HUES48 (cell line): ENCODE measurements around the gene ACAD8.

Source experiments
- H3K27ac ChIP-seq: one replicate; pipeline ENCODE4 v1.7.0; 2013; ENCODE audit warnings: low read depth, low read length, inconsistent platforms
- H3K27me3 ChIP-seq: 2 replicates; pipeline ENCODE4 v1.6.1; 2013; ENCODE audit warnings: mild to moderate bottlenecking, low read length; ENCODE audit not compliant: control insufficient read depth, insufficient read depth
- H3K36me3 ChIP-seq: 2 replicates; pipeline ENCODE4 v1.6.1; 2013; ENCODE audit warnings: low read length; ENCODE audit not compliant: control insufficient read depth, insufficient read depth
- H3K4me1 ChIP-seq: 2 replicates; pipeline ENCODE4 v1.6.1; 2013; ENCODE audit warnings: mild to moderate bottlenecking, low read length; ENCODE audit not compliant: control insufficient read depth, insufficient read depth
- H3K4me3 ChIP-seq: 2 replicates; pipeline ENCODE4 v1.5.1; 2013; ENCODE audit warnings: mild to moderate bottlenecking, low read depth, low read length
- H3K9ac ChIP-seq: 2 replicates; pipeline ENCODE4 v1.6.1; 2013; ENCODE audit warnings: mild to moderate bottlenecking, low read depth, low read length, moderate library complexity
- H3K9me3 ChIP-seq: 2 replicates; pipeline ENCODE4 v1.6.1; 2013; ENCODE audit warnings: low read length; ENCODE audit not compliant: control insufficient read depth, insufficient read depth

ACAD8 gene

GRCh38 chr11:134290646-134291045 lies 37.3 kb downstream of the ACAD8 start:
- Histone ChIP-seq H3K36me3 (peaks cover 61% of the 10 kb centered on the region), H3K27ac (no peak overlapping the region), H3K9ac (no peak overlapping the region), H3K27me3 (no peaks in the 10 kb centered on the region), H3K9me3 (no peaks in the 10 kb centered on the region), H3K4me1 (no peaks in the 10 kb centered on the region), H3K4me3 (no peak overlapping the region)

GRCh38 chr11:134291196-134291595 lies 37.8 kb downstream of the ACAD8 start:
- H3K9ac ChIP-seq = no peak overlapping the region
- peaks cover 60% of the 10 kb centered on the region for H3K36me3 ChIP-seq

GRCh38 chr11:134292661-134293060 lies 39.3 kb downstream of the ACAD8 start:
- no peaks in the 10 kb centered on the region for H3K4me1 ChIP-seq
- H3K27me3 ChIP-seq = no peaks in the 10 kb centered on the region
- H3K27ac ChIP-seq = no peak overlapping the region
- no peak overlapping the region for H3K9ac ChIP-seq
- no peak overlapping the region for H3K4me3 ChIP-seq
- peaks cover 56% of the 10 kb centered on the region for H3K36me3 ChIP-seq
- no peaks in the 10 kb centered on the region for H3K9me3 ChIP-seq

More at GRCh38 chr11:134291196-134291595, 37.8 kb downstream of the ACAD8 start:
- Histone ChIP-seq H3K4me1 (no peaks in the 10 kb centered on the region), H3K27me3 (no peaks in the 10 kb centered on the region), H3K9me3 (no peaks in the 10 kb centered on the region), H3K4me3 (no peak overlapping the region), H3K27ac (no peak overlapping the region)

GRCh38 chr11:134293119-134294113 lies 40.0 kb downstream of the ACAD8 start:
- Histone ChIP-seq H3K36me3 (peaks cover 63% of the 10 kb centered on the region), H3K9me3 (no peaks in the 10 kb centered on the region), H3K27ac (no peak overlapping the region), H3K9ac (no peak overlapping the region), H3K27me3 (no peaks in the 10 kb centered on the region), H3K4me3 (no peak overlapping the region), H3K4me1 (no peaks in the 10 kb centered on the region)

- peaks cover 62% of the 10 kb centered on the region for H3K36me3 ChIP-seq
- no peak overlapping the region for H3K27ac ChIP-seq
- no peaks in the 10 kb centered on the region for H3K27me3 ChIP-seq
- no peak overlapping the region for H3K9ac ChIP-seq
- H3K9me3 ChIP-seq = no peaks in the 10 kb centered on the region
- no peak overlapping the region for H3K4me3 ChIP-seq
- no peaks in the 10 kb centered on the region for H3K4me1 ChIP-seq
Observed at GRCh38 chr11:134294664-134295063, 41.3 kb downstream of the ACAD8 start.

GRCh38 chr11:134312223-134312622 lies 58.9 kb downstream of the ACAD8 start:
- no peaks in the 10 kb centered on the region for H3K27me3 ChIP-seq
- no peak overlapping the region for H3K9ac ChIP-seq

GRCh38 chr11:134312807-134313206 lies 59.4 kb downstream of the ACAD8 start:
- no peaks in the 10 kb centered on the region for H3K27me3 ChIP-seq
- H3K36me3 ChIP-seq = peaks cover 34% of the 10 kb centered on the region
- no peak overlapping the region for H3K27ac ChIP-seq
- no peak overlapping the region for H3K9ac ChIP-seq
- no peaks in the 10 kb centered on the region for H3K4me1 ChIP-seq
- H3K4me3 ChIP-seq = no peak overlapping the region
- H3K9me3 ChIP-seq = peaks cover 4% of the 10 kb centered on the region; the same call in 1 of the 2 replicates

More at GRCh38 chr11:134312223-134312622, 58.9 kb downstream of the ACAD8 start:
- Histone ChIP-seq H3K9me3 (peaks cover 4% of the 10 kb centered on the region; the same call in 1 of the 2 replicates), H3K4me1 (no peaks in the 10 kb centered on the region), H3K36me3 (peaks cover 39% of the 10 kb centered on the region), H3K4me3 (no peak overlapping the region), H3K27ac (no peak overlapping the region)

GRCh38 chr11:134313379-134313778 lies 60.0 kb downstream of the ACAD8 start:
- peaks cover 4% of the 10 kb centered on the region; the same call in 1 of the 2 replicates for H3K9me3 ChIP-seq
- H3K4me1 ChIP-seq = no peaks in the 10 kb centered on the region
- H3K36me3 ChIP-seq = peaks cover 35% of the 10 kb centered on the region
- no peaks in the 10 kb centered on the region for H3K27me3 ChIP-seq
- no peak overlapping the region for H3K27ac ChIP-seq
- H3K9ac ChIP-seq = no peak overlapping the region
- H3K4me3 ChIP-seq = no peak overlapping the region

GRCh38 chr11:134313821-134314607 lies 60.6 kb downstream of the ACAD8 start:
- H3K4me1 ChIP-seq = no peaks in the 10 kb centered on the region
- H3K9me3 ChIP-seq = peaks cover 4% of the 10 kb centered on the region; the same call in 1 of the 2 replicates
- H3K27me3 ChIP-seq = no peaks in the 10 kb centered on the region
- no peak overlapping the region for H3K9ac ChIP-seq
- no peak overlapping the region for H3K4me3 ChIP-seq
- no peak overlapping the region for H3K27ac ChIP-seq
- H3K36me3 ChIP-seq = peaks cover 34% of the 10 kb centered on the region
